HFF-Myc (cell line): Measurements from ENCODE around the gene PLVAP.

Experiments used
- DNase-seq: peaks from one replicate; pipeline ENCODE4 v3.0.0-alpha.2; 2011; ENCODE audit warnings: low read depth; ENCODE audit errors: extremely low read depth
- H3K4me3 ChIP-seq: replicated peaks from 2 replicates; pipeline ENCODE4 v1.5.1; 2011; ENCODE audit warnings: low read depth, mild to moderate bottlenecking, control low read depth, low read length
- CTCF ChIP-seq: IDR thresholded peaks from 2 replicates; pipeline ENCODE4 v1.5.1; 2012; ENCODE audit warnings: mild to moderate bottlenecking, low read depth, low read length, control low read depth; ENCODE audit errors: missing control alignments

The PLVAP gene

GRCh38 chr19:17324357-17325114 lies 52.6 kb downstream of the PLVAP start:
- no peak overlapping the region for H3K4me3 ChIP-seq
- no peak for TF ChIP-seq CTCF
- DNase-seq, result no peak

- H3K4me3 ChIP-seq, result no peak overlapping the region
- DNase-seq, result no peak
- TF ChIP-seq CTCF, result no peak
Observed at GRCh38 chr19:17323964-17324332, 53.2 kb downstream of the PLVAP start.

- no peak overlapping the region for H3K4me3 ChIP-seq
- DNase-seq, result no peak
- TF ChIP-seq CTCF, result no peak
Observed at GRCh38 chr19:17323300-17323963, 53.7 kb downstream of the PLVAP start.

- no peak overlapping the region for H3K4me3 ChIP-seq
- no peak for DNase-seq
- no peak for TF ChIP-seq CTCF
Observed at GRCh38 chr19:17322854-17323253, 54.3 kb downstream of the PLVAP start.

GRCh38 chr19:17321655-17322489 lies 55.3 kb downstream of the PLVAP start:
- H3K4me3 ChIP-seq, result no peak overlapping the region
- DNase-seq, result no peak
- no peak for TF ChIP-seq CTCF

- DNase-seq, result no peak
- no peak overlapping the region for H3K4me3 ChIP-seq
- no peak for TF ChIP-seq CTCF
Observed at GRCh38 chr19:17320435-17320834, 56.7 kb downstream of the PLVAP start.
